ENCODE data around the gene ATP6AP2.

Gene ATP6AP2

GRCh38 chrX:40646489-40647306 is 65.9 kb downstream of the ATP6AP2 start:
- DNase-seq = no peak

DNA sequence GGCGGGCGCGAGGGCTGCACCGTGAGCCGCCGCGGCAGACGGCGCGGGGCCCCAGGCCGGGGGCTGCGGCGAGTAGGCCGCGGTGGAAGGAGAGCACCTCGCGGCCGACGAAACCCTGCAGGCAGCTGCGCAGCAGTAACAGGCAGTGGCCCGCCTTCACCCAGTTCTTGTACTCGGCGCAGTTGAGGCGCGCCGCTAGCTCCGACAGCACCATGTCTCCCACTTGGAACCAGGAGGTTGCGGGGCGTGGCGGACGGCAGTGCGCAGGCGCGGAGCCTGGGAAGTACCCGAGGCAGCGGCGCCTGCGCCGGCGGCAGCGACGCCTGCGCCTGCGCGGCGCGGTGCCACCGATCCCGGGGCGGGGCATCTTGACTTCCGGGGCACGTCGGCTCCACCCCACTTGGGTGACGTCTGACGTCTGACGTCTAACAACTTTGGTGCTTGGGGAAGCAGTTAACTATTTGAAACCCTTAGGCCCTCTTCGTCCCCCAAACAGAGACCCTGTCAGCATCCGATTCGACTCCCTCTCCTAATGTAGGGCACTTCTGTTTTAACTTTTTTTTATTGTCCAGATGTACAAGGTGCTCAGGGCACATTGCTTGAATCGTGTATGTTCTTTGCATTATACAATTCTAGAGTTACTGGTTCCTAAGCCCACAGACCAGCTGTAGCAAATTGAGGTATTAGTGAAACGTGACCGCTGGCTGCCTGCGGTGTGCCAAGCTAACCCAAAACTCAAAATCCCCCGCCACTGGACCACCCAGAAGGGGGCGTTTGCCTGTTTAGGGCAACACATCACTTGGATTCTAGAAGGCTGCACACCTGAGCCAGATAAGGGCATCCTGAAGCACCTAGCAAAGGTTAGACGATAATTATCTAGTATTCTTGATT is 66.8 kb downstream of the ATP6AP2 start, which contains the start of gene CXorf38:
TSS of gene CXorf38 (minus strand) at position 255 of the 891 bp plus-strand sequence. CDS start at position 214, 41 bp downstream.
- DNase-seq = peak; percentile 87

- peak; percentile 34 for DNase-seq
Observed at GRCh38 chrX:40651620-40652223, 71.0 kb downstream of the ATP6AP2 start.

DNA sequence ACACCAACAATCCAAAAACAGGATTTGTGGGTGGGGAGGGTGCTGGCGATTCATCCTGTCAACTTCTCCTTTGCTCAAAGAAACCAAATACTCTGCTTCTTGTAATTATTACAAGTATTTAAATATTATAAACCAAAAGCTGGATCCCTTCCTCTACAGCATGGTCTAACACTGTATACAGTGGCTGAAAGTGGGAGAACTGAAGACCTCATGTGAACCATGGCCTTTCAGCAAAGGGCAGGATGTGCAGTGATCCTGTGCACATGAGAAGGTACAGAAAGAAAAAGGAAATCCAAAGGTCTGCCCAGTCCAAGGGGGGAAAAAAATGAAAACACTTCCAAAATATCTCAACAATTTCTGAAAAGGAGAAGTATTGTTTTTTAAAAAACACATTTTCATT is 71.9 kb downstream of the ATP6AP2 start:
- no peak for DNase-seq

GRCh38 chrX:40653535-40653934 is 72.8 kb downstream of the ATP6AP2 start:
- no peak for DNase-seq

Data from activated CD4-positive, alpha-beta T cell treated with anti-CD3 and anti-CD28 coated beads for 1 hour (primary cell).